Stimulated activated CD8-positive, alpha-beta memory T cell treated with anti-CD3 and anti-CD28 coated beads, Interleukin-15, amount 100 ng/mL, for 48 hours (primary cell): ENCODE measurements around the gene GJA5.
"Not testable (repeated sequence)": the region's sequence is repeated elsewhere in the genome, so short reads cannot be mapped to it uniquely, and the experiment has no call there.

ENCODE experiments used
- DNase-seq, 2 donors: peaks; one replicate each; pipeline ENCODE4 v3.0.0-alpha.2; 2020; ENCODE audit warnings: low read depth in 2 of 2

Gene GJA5

DNA sequence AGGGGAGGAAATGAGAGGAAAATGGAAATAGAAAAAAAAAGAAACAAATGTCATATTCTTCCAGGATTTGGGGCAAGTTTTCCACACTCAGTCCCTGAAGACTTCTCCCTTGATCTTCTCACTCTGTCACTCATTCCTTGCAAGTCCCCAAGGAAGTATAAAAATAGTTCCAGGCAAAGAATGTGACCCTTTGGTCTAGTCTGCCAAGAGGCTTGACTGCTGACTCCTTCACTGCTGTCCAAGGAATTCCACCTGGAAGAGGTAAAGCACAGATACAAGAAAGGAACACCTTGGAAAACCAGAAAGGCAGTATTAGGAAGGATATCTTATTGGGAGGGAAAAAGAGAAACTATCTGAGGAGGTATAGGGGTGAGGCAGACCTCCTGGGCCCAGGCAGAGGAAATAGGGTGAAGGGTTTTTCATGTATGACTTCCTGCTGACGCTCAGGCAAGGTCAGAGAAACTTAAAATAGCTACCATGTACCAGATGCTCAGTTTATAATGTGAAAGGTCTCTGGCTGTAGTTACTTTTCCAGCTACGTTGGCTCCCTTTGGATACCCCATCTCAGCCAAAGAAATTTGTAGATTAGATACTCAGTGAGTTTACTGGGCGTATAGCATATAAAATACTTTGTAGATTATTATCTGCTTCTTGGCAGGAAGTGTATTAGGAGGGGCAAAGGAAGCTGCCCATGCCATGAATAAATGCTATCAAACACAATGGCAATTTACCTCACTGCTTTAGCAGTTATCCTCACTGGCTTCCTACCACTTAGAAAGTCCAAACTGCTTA lies 2.0 kb upstream of the GJA5 start:
- DNase-seq, result no peak

DNA sequence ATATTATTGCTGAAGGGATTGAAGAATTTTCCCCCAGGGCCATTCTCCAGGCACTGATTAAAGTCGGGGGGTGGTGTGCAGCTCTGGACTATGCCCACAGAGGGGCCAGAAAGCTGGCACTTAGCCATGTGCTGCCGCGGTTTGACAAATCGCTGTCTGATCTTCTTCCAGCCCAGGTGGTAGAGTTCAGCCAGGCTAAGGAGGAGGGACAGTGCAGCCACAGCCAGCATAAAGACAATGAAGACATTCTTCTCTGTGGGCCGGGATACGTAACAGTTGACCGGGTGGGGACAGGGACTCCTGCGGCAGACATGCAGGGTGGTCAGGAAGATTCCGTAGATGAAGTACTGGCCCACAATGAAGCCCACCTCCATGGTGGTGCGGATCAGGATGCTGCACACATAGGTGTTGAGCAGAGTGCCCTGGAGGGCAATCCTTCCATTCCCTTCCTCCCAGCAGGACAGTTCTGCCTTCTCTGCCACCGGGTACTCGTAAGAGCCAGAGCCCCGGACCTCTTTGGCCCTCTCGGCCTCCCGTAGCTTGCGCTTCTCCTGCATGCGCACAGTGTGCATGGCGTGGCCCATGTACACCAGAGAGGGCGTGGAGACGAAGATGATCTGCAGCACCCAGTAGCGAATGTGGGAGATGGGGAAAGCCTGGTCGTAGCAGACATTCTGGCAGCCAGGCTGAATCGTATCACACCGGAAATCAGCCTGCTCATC lies 1.9 kb downstream of the GJA5 start:
- DNase-seq, result no peak

DNA sequence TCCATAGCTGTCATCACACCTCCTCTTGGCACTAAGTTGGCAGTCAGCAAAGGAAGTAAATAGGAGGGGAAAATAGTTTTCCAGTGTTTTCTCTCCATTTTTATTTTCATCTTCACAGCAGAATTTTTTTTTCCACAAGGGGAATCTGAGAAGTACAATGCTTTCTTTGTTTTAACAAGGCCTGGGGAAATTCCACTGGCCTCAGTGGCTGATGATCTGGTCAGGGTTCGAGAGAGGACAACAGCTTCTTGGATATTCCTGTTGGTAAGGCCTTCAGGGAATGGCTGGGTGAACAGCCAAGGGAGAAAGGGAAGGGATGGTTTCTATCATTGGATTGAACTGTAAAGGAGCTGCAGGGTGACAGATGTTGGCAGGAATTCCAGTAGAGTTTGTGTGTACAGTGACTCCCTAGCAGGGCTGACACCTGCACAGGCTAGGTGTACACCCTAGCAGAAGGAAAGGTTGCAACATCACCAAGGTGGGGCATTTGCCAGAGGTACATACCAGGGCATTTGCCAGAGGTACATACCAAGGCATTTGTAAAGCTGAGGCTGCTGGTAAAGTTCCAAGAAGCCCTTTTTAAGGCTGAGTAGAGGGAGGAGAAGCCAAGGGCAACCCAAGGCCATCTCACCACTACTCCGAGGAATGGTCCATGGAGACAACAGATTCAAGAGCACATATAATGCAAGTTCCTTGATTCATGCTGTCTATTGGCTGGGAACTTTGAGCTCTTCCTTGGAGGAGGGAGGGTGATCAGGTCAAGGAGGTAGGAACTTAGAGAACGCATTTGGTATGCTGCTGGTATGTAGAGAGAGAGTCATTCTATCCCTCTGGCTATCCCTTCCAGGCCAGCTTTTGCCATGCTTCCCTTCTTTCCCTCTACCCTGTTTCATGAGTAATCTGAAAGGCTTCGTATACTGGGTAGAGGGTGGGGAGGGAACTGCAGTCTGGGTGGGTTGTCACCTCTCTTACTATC lies 3.1 kb downstream of the GJA5 start:
- DNase-seq, result no peak

DNA sequence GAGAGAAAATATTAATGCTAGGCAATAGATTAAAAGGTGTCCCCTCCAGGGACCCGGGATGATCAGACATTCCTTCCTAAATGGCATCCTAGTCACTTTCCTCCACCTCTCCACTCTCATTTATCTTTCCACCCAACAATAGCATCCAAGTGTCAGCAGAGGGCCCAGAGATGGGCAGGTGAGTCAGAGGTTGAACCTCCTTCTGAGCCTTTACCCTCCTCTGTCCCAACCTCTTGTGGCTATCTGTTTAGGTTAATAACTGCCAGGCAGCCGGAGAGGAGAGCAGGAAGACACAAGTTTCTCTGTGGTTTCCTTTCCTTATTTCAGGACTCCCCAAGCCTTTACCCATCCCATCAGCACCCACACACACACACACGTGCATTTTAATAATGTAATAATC lies 4.1 kb downstream of the GJA5 start:
- no peak for DNase-seq

DNA sequence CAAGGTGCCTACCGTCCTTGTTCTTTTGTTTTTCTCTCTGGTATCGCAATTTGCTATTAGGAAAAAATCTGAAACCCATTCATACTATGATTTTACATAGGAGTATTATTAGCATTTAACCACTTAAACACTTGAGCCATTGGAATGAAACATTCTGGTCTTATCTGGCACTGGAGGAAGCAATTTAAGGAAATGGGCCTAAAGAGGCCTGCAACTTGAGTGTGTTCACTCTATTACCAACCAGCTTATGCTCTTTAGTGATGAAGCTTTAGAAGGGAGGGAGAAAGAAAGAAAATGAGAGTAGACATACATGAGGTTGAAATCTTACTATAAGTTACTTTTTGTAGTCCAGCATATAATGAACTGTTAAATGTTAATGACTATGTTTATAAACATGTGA lies 5.7 kb downstream of the GJA5 start:
- DNase-seq, result no peak

DNA sequence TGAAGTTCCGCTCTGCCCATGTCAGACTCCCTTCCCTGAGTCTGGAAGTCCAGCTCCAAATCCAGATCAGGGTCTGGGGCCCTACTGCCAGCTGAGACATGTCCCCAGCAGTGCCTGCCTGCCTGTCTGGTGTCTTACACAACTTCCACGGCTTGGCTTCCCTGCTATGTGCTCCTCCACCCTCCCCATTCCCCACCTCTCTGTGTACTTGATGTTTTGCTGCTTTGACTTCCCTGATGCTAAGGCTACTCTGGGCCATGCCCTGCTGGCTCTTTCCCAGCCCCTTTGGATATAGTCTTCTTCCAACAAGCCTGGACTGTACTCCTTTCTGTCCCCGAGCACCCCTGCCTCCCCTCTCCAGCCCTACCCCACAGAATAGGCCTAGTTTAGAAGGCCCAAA lies 7.3 kb downstream of the GJA5 start:
- no peak for DNase-seq

DNA sequence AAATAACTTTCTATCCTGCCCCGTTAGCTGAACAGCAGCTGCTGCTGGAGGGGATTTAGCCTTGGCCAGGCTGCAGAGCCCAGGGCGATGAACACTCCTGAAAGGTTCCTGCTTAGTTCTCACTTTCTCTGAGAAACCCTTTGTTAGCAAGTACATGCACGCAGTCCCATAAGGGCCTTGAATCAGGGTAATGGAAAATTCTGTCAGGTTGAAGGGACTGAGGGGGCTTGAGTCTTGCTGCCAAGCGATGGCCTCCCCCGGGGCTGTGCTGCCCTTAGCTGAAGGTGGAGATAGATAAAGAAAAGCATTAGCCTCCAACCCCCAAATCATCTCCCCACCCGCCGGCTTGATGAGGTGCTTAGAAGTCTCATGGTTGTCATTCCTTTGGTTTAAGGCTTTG lies 7.9 kb downstream of the GJA5 start:
- DNase-seq, result no peak

DNA sequence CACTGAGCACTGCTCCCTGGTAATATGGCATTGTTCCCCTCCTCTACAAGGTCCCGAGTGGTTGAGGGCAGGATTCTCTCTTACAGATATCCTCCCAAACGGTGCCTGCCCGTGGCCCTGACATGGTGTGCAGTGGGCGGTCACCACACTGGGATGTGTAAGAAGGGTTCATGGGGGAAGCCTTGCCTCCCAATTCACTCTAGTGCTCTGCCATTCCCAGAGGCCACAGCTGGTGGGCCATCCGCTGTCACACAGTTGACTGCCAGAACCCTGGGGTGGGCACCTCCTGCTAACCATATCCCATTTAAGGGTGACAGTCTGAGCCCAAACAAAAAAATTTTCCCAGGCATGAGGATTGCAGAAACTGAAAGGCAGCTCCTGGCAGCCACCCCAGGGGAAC lies 9.1 kb downstream of the GJA5 start:
- DNase-seq, result no peak

DNA sequence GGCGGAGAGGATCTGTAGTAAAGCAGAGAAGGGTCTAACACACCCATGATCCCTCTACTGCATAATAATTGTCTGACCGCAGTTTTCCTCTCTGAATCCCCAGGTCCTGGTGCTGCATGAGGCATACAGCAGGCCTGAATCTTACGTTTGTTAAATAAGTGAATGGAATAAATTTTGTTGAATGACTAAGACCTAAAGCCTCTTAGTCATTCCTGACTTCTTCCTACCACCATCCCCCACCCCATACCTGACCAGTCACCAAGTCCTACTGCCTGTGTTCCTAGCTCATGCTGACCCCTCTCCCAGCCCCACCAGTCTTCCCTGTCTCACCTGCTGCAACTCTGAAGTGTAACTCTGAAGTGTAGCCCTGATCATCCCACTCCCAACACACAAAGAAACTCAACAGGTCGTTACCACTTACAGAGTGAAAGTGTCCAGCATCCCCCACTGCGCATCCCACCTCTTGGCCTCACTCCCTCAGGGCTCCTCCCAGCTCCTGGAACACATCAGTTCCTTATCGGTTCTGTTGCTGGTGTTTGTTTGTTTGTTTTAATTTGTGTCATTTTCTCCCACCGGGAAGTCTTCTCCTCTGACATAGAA lies 9.7 kb downstream of the GJA5 start:
- DNase-seq, result no peak

DNA sequence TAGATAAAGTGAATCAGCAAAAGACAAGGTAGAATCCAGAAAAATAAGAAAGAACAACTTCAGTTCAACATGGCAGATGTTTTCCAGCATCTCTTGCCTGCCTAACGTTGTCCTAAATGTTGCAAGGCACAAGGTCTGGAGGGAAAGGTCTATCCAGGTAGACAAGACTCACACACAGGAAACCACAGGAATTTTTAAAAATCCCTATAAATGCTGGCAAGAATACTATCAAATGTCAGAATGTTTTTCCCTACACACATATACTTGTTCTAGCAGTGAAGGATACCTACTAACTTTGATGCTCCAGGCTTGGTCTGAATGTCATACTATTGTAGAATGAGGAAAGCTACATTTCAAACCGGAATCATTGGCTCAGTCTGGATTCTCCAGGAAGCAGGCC lies 10.6 kb downstream of the GJA5 start:
- DNase-seq, result no peak

DNA sequence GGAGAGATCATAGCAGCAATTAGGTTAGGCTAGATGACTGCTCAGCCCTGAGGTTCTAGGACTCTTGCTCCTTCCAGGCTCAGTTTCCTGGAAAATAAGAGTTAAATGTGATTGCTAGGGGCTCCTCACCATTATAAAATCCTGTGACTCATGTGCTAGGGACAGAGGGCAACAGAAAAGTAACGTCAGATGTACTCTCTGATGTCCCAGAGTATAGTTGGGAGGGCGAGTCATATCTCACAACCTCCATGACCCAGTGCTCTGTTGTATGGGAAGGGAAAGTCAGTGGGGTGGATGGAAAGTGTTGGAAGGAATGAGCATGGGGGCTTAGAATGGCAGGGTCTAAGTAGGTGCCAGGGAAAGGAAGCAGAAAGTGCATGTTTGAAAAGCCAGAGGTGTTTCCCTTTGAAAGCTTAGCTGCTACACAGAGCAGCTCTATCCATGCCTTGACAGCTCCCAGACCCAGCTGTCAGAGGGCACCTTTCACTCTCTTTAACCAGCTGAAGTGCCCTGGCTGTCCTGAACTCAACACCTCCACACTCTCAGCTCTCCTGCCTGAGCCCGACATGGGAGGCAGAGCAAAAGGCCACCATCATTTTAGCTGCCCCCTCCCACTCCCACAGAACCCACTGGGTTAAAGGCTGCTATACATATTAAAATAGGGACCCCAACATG lies 11.6 kb downstream of the GJA5 start:
- no peak for DNase-seq

DNA sequence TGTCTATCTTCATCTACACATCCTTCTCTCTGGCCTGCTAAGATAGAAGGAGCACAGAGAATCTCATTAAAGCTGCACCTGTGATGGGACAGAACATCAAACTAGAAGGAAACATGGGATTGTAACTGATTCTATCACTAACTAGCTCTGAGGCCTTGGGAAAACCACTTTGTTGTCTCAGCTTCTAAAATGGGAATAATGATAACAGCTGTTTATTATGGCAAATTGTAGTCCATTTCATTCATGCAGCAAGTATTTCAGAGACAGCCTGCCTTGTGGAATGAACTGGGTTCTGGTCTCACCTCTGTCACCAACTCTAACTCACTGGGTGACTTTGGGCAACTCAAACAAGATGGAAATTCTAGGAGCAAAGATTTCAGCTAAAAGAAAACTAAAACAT lies 12.4 kb downstream of the GJA5 start:
- DNase-seq, result no peak

DNA sequence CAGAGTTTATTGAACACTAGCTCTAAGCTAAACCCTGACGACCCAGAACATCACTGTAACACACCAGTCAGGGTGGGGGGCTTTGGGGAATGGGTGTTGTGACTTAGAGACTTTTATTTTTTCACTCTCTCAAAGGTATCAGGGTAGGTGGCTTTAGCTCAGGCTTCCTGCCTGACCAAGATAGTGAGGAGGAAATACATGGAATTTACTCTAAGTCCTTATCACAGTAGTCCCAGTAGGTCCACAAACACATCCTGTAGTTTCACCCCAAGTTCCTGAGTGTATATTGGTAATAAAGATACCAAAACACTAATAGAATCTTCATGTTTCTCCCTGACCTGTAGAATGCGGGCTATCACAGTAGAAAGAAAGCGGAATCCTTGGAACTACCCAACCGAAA lies 15.1 kb downstream of the GJA5 start:
- no peak for DNase-seq

DNA sequence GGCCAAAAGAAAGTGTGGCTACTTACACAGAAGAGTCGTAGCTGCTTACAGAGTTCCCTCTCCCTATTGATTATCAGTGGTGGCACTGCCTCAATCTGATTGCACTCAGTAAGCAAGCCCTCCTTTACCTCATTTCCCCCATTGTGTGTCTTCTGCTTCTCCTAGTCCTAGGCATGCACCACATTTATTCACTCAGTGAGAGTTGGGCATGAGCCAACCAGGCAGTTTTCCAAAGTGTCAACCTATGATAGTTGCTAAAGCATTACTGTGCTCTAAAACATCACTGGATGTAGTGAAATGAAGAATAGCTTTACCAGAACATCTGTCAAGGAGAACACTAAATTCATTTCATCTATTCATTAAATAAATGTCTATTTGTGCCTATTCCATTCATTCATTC lies 19.3 kb downstream of the GJA5 start:
- DNase-seq, result no peak

DNA sequence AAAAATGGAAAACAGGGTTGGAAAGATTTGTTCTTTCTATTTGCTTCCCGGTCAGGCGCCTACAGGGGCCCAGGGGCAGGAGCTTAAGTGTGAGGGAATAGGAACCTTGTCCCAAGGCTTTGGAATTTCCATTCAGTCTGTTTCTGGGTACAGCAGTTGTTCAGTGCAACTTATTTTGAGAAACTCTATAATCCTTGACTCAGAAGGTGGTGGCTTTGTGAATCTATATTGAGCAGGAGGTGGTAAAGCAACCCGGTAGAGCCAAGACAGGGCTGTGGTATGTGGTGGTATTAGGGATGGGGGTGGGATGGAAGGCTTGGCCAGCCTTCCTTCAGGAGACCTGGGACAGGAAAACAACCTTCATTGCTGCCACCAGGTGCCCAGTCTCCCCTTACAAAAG lies 20.0 kb downstream of the GJA5 start:
- DNase-seq, result no peak

DNA sequence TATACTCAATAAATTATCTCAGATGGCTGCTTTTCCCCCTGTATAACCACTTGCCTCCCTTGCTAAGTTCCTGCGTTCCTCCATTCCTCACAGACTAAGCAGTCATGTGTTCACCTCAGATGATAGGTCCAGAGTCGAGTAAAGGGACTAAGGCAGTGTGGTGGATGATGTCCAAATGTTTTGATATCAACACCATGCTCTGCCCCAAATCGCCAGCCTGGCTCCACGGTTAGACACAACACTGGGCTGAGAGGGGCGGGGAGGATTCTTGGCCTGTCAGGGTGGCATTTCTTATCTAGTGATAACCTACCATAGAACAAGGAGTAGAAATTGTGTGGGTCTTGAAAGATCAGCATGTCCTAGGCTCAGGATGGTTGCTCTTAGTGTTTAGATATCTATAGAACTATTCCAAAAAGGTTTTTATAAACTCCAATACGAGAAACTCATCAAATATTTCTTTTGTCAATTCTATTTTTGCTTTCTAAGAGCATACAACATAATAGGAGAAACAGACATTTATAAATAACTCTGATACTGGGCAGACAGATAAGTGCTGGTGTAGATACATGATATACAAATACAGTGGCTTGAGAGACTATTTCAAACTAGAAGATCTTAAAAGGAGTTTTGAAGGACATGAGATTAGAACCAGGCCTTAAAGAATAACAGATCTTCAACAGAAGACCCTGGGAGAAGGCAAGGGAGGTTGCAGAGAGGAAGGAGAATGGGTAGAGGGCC lies 21.5 kb downstream of the GJA5 start:
- DNase-seq, result no peak

DNA sequence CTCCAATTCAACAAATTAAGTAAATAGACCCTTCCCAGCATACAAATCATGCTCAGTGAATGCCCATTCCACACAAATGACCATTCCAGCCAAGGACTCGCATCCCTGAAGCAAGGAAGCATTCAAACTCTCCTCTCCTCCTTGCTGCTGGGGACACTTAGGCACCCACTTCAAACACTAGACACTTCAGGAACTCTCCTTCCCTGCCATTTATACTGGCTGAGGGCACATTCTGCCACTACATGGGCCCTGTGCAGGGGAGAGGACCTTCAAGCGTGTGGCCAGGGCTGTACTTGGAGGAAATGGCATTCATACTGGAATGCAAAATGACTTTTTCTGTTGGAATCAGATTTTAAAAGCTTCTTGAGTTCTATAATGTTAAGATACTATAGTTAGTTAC lies 22.3 kb downstream of the GJA5 start:
- DNase-seq, result no peak

DNA sequence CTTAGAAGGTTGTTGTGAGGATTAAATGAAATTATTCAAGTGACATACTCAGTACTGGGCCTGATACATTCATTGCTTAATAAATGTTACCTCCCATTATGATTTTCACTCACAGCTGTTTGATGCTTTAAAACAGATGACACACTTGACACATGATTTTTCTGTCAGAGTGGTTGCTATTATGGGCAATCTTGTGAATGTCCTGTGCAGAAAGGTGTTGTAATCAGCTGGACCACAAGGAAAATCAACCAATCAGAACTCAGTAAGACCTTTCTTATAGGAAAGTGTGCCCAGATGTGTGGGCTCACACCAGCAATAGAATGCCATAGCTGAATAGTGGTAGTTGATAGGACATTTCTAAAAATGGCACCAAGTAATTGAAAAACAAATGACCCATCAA lies 23.5 kb downstream of the GJA5 start:
- no peak for DNase-seq

DNA sequence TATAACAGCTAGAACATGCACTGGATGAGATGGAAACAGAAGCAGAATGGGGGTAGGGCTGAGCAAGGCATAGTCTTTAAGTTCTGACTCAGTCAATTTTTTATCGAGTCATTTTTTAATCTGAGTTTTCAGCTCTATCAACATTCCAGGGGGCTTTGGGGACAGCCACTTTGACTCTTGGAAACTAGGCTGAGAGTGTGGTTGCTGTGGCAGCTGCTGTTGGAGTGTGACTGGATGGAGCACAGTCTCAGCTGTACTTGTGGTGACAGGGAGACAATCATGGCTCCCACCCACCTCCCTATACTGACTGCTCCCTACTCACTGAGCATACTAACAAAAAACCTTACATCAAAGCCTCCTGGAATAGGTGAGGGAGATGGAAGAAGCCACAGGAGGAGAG lies 25.0 kb downstream of the GJA5 start:
- DNase-seq, result no peak

DNA sequence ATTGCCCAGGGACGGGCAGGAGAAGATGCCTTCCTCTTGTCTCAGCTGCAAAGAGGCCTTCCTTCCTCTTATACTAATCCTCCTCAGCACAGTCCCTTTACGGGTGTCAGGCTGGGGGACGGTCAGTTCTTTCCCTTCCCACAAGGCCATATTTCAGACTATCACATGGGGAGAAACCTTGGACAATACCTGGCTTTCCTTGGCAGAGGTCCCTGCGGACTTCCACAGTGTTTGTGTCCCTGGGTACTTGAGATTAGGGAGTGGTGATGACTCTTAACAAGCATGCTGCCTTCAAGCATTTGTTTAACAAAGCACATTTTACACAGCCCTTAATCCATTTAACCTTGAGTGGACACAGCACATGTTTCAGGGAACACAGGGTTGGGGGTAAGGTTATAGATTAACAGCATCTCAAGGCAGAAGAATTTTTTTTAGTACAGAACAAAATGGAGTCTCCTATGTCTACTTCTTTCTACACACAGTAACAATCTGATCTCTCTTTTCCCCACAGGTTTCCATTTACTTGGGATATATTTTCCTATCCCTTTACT lies 26.0 kb downstream of the GJA5 start:
- not testable (repeated sequence) for DNase-seq
